Stimulated activated CD4-positive, alpha-beta T cell treated with anti-CD3 and anti-CD28 coated beads, Interleukin-4, amount 100 ng/mL, for 4 hours (primary cell): ENCODE data around the gene FBXL20.
"Not testable (repeated sequence)": the region's sequence is repeated elsewhere in the genome, so short reads cannot be mapped to it uniquely, and the experiment has no call there.

Experiments used
- DNase-seq, 2 experiments: peaks; one replicate each; pipeline ENCODE4 v3.0.0-alpha.2; 2020

The FBXL20 gene

DNA sequence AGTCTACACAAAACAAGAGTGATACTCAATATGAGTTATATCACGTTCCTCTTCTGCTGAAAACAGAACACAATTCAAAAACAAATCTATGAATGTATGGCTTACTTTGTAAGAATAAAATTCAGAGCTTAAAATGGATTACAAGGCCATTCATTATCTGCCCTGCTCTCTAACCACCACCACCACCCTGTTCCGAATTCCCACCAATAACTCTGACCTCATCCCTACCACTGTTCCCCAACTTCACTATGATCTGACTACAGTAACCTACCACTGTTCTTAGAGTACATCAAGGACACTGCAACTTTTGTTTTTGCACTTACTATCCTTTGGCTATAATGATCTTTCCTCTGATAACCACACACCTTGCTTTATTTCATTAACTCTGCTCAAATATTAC is 21.3 kb downstream of the FBXL20 start:
- DNase-seq = no peak

DNA sequence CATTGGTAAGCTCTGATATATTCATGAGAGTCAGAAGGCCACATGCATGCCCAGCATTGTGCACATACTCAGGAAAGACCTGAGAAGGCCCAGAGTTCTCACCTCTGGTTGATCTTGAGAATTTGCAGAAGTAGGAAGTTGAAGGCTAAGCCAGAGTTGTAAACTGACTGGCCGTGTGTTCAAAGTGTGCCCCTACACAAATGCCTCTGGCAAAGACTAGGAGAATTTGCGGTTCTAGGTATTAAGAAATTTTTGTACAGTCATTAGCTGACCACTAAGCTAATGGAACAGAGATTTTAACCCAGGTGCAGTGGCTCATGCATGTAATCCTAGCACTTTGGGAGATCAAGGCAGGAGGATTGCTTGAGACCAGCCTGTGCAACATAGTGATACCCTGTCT is 25.0 kb downstream of the FBXL20 start:
- DNase-seq = no peak

GRCh38 chr17:39367805-39368204 is 33.6 kb downstream of the FBXL20 start:
- not testable (repeated sequence) for DNase-seq

- no peak for DNase-seq
Measured at GRCh38 chr17:39365872-39366271, 35.6 kb downstream of the FBXL20 start.

DNA sequence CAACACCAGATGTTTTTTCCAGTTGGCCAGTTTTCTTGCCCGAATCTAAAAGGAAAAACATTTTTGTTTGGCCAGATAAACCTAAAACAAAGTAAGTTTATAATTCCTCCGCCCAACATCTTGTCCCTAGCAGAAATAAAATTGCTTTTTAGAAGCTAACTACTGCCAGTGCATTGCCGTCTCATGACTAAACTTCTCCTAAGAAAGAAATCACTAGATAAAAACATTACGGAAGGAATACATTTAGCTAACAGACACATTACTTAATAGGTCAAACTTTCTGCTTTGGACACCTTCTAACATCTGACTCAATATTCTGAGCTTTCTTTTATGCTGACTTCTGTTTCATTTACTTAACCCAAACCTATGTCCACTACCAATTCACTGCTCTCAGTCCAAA is 36.2 kb downstream of the FBXL20 start:
- no peak for DNase-seq

DNA sequence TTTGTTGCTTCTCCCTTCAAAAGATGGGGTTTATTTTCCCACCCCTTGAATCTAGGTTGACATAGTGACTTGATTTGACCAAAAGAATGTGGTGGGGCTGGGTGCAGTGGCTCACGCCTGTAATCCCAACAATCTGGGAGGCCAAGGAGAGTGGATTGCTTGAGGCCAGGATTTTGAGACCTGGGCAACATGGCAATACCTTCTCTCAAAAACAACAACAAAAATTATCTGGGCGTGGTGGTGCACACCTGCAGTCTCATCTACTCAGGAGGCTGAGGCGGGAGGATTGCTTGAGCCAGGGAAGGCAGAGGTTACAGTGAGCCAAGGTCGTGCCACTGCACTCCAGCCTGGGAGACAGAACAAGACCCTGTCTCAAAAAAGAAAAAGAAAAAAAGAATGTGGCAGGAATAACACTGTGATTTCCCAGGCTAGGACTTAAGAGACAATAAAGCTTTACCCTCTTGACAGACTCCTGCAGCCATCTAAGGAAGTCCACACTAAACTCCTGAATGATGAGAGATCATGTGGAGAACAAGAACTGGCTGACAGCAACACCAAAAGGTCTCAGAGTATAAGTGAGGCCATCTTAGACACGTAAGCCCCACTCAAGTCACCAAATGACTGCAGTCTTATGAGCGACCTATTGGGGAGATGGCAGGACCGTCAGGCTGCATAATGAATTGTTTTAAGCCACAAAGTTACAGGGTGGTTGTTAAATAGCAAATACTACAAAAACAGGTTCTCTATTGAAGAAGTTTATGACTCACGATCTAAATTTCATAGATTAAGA is 37.0 kb downstream of the FBXL20 start:
- no peak for DNase-seq

- DNase-seq = no peak
Measured at GRCh38 chr17:39361064-39361463, 40.4 kb downstream of the FBXL20 start.

- DNase-seq = no peak
Measured at GRCh38 chr17:39360537-39360936, 40.9 kb downstream of the FBXL20 start.

DNA sequence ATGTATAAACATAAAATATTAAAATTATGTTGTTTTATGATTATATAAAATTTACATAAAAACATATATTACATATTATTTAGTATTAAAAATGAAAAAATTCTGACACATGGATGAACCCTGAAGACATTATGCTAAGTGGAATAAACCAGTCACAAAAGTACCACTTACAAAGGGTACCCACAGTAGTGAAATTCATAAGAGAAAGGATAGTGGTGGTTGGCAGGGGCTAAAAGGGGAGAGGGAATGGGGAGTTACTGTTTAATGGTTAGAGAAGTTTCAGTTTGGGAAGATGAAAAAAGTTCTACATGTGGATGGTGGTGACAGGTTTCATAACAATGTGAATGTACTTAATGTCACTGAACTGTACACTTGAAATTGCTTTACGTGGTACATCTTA is 41.4 kb downstream of the FBXL20 start:
- DNase-seq = no peak

DNA sequence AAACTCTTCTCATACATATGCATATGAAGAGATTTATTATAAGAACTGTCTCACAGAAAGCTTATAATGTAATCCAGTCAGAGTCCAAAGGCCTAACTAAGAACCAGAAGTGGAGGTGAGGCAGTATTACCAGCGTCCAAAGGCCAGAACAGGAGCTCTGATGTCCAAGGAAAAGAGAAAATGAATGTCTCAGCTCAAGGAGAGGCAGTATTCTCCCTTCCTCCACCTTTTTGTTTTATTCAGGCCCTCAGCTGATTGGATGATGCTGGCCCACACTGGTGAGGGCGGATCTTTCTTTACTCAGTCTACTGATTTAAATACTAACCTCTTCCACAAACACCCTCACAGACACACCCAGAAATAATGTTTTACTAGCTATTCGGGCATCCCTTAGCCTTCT is 43.4 kb downstream of the FBXL20 start:
- no peak for DNase-seq

DNA sequence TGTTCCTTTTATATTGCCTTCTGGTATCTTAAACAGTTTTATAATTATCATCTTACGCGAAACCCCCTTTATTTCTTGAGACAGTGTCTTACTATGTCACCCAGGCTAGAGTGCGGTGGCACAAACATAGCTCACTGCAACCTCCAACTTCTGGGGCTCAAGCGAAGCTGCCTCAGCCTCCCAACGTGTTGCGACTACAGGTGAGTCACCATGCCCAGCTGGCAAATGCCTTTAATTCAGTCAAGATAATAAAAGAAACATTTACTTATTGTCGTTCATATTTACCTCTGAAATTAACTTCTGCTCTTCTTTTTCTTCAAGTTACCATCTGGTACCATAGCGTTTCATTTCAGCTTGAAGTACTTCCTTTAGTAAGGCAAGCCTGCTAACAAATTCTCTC is 43.9 kb downstream of the FBXL20 start:
- DNase-seq = no peak

DNA sequence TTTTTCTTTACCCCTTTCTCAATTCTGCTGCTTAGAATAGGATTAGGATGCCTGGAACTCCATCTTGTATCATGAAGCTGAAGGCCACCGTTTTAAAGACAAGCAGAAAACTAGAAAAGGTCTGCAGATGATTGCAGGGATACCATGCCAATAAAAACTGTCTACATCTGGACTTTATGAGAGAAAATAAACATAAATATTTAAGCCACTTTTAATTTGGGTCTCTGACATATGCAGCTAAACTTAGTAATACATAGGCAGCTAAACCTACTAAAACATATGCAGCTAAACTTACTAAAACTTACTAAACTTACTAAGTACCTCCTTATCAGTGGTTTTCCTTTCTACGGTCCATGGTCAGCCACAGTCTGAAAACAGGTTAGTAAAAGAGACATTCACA is 48.4 kb downstream of the FBXL20 start:
- DNase-seq = no peak

DNA sequence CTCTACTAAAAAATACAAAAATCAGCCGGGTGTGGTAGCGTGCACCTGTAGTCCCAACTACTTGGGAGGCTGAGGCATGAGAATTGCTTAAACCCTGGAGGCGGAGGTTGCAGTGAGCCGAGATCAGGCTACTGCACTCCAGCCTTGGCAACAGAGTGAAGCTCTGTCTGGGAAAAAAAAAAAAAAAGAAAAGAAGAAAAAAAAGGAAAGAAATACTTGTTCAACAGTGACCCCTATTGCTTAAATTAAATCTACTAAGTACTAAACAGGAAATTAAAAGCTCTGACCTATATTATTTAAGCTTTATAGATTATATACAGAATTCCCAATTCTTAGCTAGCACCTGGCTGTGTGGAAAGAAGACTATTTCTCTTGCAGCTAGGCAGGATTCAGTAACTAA is 48.9 kb downstream of the FBXL20 start:
- no peak for DNase-seq

- no peak for DNase-seq
Measured at GRCh38 chr17:39351508-39351907, 49.9 kb downstream of the FBXL20 start.

DNA sequence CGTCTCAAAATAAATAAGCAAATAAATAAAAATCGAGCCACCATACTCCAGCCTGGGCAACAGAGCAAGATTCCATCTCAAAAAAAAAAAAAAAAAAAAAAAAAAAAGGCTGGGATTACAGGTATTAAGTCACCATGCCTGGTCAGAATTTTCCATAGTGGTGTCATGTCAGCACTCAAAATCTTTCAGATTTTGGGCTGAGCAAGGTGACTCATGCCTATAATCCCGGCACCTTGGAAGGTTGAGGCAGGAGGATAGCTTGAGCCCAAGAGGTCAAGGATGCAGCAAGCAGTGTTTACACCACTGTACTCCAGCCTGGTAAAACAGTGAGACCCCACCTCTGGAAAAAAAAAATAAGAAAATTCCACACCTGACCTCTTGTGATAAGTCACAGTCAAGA is 52.2 kb downstream of the FBXL20 start:
- DNase-seq = no peak

- not testable (repeated sequence) for DNase-seq
Measured at GRCh38 chr17:39346863-39347262, 54.6 kb downstream of the FBXL20 start.

- no peak for DNase-seq
Measured at GRCh38 chr17:39341541-39341940, 59.9 kb downstream of the FBXL20 start.

- no peak for DNase-seq
Measured at GRCh38 chr17:39340731-39341130, 60.7 kb downstream of the FBXL20 start.

DNA sequence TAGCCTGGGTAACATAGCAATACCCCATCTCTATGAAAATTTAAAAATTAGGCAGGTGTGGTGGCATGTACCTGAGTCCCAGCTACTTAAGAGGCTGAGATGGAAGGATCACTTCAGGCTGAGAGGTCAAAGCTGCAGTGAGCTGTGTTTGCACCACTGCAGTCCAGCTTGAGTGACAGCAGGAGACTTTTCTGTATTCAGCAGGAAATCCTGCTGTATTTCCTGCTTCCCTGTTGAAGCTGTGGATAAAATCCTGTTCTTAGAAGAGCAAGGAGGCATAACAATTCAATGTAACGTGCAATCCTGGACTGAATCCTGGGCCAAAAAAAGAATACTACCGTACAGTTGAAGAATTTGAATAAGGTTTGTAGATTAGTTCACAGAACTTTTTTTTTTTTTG is 62.2 kb downstream of the FBXL20 start:
- no peak for DNase-seq

DNA sequence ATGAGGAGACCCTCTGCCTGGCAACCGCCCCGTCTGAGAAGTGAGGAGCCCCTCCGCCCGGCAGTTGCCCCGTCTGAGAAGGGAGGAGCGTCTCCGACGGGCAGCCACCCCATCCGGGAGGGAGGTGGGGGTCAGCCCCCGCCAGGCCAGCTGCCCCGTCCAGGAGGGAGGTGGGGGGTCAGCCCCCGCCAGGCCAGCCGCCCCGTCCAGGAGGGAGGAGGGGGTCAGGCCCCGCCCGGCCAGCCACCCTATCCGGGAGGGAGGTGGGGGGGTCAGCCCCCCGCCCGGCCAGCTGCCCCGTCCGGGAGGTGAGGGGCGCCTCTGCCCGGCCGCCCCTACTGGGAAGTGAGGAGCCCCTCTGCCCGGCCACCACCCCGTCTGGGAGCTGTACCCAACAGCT is 63.8 kb downstream of the FBXL20 start:
- DNase-seq = not testable (repeated sequence)

DNA sequence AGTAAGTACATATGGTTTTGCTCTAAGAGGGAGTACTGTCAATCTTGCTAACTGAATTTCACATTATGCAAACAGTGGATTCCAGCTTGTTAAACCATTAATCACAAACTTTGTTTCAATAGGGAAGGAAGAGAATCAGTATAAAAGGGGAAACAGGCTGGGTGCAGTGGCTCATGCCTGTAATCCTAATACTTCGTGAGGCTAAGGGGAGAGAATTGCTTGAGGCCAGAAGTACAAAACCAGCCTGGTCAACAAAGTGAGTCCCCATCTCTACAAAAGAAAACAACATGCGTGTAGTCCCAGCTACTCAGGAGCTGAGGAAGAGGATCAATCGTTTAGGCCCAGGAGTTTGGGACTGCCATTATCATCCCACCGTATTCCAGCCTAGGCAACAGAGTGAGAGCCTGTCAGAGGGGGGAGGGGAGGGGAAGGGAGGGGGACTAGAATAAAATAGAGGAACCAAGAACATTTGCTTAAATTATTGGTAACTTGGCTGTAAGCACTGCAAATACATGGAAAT is 65.7 kb downstream of the FBXL20 start:
- no peak for DNase-seq

DNA sequence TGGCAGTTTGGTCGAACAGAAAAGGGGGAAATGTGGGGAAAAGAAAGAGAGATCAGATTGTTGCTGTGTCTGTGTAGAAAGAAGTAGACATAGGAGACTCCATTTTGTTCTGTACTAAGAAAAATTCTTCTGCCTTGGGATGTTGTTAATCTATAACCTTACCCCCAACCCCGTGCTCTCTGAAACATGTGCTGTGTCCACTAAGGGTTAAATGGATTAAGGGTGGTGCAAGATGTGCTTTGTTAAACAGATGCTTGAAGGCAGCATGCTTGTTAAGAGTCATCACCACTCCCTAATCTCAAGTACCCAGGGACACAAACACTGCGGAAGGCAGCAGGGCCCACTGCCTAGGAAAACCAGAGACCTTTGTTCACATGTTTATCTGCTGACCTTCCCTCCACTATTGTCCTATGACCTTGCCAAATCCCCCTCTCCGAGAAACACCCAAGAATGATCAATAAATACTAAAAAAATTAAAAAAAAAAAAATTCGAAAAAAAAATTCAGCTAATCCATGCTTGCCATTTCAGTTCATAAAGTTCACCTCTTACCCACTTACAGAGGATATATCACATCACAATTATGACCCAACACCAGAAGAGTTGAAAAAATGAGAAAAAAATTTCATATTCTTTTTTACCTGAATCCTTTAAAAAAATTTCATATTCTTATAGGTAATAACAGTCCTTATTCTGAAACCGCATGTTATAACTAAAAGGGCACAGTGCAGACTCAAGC is 67.2 kb downstream of the FBXL20 start:
- not testable (repeated sequence) for DNase-seq

DNA sequence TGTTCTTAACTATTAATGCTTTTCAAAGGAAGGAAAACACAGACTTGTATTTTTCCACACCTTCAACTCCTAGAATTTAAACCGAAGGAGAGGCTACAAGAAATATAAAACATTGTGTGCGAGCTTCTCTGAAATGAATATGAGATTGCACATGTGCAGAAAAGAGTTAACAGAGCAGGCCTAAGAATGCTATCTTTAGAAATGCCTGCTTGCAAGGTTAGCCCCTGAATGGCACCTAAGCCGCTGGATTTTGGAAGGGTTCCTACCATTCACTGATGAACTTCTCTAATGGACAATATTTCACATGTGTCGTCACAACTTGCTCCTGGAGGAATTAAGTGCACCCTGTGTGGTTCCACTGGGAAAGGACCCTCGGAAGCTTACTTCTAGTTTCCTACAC is 69.3 kb downstream of the FBXL20 start:
- DNase-seq = no peak

DNA sequence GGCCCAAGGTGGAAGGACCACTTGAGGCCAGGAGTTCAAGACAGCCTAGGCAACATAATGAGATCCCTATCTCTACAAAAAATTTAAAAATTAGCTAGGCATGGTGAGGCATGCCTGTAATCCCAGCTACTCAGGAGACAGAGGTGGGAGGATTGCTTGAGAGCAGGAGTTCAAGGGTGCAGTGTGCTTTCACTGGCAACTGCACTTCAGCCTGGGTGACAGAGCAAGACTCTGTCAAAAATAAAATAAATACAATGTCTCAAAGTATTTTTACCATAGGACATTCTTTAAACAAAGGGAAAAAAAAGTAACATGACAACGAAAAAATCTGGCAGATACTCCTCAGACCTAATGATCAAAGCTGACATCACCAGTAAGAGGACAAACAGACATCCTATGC is 72.6 kb downstream of the FBXL20 start:
- no peak for DNase-seq
